ENCODE measurements around the gene PCSK6.
"Not testable (repeated sequence)": the region's sequence is repeated elsewhere in the genome, so short reads cannot be mapped to it uniquely, and the experiment has no call there.

The PCSK6 gene

DNA sequence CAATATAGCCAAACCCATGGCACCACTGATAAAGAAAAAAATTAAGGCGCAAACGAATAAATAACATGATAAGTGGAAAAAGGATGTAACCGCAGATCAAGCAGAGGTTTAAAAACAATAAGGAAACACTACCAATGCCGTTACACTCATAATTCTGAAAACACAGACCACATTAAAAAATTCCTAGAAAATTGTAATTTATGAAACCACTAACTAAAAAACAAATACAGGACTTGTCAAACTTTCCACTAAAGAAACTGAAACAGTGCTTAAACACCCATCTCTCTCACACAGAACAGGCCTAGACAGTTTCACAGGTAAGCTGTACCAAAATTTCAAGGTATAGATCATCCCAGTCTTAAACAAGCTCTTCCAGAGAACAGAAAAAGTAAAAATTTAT, 28.4 kb downstream of the PCSK6 start:
- DNase-seq (ENCODE audit: low spot score), result no peak

DNA sequence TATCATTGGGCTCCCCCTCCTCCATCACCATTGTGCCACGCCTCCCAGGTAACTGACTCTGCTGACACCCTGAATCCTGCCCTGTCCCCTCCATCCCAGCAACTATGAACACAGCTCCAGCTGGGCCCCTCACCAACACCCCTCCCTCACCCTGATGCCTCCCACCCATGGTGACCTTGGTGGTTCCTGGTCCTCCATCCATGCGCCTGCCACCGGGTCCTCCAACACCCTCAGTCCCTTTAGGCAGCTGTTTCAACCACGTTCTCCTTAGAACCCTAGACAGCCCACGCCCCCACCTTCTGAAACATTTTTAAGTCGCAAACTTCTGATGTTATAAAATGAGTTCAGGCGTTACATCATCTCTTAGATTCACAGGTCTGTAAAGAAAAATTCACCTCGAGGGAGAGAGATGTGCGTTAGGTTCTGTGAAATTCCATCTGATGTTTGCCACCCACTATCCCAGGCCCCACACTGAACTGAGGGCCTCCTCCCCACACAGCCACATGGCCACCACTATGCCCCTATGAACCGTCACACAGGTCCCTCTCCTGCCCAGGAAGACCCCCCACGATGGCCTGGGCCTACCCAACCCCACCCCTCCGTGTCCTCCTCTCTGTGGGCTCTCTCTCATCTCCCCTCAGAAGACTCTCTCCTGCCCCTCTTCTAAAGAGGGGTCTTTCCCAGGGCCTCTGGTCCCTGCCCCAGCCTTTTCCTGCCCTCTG, 29.8 kb downstream of the PCSK6 start:
- no peak for DNase-seq (ENCODE audit: low spot score)

DNA sequence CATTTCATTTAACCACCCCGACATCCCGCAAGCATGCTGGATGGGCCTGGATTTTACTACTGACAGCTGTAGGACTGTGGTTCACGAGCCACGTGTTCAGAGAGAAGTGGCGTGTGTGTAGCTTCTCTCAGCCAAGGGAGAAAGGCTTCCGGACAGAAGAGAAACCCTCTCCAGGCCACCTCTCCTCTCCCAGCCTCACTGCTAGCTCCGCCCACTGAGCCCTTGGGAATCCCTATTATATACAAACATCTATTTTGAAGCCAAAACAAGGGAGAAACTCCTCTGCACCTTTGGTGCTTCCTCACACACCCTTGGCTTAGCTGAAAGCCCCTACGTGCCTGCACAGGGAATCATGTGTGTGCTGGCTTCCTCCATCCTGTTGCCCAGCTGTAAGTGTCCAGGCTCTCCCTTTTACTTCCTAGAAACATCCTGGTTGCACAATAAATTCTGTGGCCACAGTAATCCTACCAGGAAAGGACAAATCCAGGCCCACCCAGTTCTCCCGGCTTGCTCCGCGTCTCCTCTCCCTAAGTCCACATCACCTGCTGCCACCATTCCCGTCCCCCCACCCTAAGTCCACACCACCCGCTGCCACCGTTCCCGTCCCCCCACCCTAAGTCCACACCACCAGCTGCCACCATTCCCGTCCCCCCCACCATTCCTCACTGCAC, 30.5 kb downstream of the PCSK6 start:
- DNase-seq (ENCODE audit: low spot score), result no peak

DNA sequence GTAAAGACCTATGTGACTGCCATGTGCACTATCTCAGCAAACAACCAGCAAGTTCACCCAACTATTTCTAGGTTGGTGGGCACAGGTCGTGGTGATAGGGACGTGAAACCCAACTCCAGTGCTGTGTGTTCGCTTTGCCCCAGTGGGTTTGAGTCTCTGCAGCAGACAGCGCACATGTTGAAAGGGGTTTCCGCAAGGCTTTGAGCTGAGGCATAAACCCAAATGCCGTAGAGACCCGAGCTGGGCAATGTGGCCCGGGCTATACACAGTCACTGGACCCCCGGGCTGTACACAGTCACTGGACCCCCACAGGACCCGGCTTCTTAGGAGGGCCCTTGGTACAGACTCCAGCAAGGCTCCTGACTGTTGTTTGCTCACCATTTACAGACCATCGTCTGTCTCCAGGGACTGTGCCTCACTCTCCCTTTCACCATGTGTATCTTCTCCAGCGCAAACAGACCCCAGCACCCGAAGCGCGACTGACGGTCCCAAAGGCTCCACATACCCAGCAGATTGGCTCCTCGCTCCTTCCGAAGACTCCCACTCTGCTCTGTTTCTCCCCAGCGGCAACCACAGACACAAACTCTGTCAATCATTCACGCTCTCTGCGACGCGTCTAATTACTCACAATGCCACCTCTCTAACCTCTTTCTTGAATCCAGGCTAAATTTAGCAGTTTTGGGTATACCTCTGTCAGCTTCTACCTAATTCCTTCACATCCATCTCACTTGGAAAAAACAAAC, 31.2 kb downstream of the PCSK6 start:
- no peak for DNase-seq (ENCODE audit: low spot score)

DNA sequence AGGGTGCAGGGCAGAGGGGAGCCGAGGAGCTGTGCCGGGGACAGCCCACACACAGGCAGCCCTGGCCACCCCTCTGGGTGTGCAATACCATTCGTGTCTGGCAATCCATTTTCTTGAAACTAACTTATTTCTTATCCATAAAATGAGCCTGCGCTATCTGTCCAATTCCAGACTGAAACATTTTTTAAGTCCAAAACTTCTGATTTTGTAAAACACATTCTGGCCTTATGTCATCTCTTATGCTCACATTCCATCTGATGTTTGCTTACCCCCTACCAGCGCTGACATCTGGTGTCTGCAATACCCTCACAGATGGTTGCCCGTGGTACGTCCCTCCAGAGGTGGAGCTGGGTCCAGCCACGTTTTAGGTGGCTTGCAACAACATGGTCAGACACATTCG, 31.8 kb downstream of the PCSK6 start:
- no peak for DNase-seq (ENCODE audit: low spot score)

DNA sequence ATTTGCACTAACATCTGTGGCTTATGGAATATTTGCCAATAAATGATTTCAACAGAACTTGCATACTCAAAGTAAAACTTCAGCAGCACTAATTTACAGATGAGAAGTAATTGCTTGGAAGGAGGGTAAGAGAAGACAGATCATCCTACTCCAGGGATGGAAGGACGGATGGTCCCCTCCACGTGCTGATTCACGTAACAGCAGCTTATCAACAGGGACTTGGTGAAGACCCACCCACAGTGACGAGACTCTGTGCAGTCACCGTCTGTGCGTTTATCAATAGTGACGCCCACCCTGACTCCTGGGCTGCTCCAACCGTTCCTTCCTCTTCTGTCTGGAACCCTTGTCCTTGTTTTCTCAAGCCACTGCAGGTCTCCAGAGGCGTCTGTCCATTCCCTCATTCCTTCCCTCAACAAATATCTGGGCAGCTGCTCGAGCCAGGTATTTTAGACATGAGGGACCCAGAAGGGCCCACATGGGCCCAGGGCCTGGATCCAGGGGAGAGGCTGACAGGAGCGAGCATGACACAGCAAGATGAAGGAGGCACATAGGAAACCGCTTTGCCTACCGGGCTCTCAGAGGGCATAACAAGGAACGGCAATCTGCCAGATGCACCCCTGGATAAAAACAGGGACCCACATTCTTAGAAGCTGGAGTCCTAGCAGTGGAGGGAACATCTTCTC, 33.3 kb downstream of the PCSK6 start:
- DNase-seq (ENCODE audit: low spot score), result no peak

DNA sequence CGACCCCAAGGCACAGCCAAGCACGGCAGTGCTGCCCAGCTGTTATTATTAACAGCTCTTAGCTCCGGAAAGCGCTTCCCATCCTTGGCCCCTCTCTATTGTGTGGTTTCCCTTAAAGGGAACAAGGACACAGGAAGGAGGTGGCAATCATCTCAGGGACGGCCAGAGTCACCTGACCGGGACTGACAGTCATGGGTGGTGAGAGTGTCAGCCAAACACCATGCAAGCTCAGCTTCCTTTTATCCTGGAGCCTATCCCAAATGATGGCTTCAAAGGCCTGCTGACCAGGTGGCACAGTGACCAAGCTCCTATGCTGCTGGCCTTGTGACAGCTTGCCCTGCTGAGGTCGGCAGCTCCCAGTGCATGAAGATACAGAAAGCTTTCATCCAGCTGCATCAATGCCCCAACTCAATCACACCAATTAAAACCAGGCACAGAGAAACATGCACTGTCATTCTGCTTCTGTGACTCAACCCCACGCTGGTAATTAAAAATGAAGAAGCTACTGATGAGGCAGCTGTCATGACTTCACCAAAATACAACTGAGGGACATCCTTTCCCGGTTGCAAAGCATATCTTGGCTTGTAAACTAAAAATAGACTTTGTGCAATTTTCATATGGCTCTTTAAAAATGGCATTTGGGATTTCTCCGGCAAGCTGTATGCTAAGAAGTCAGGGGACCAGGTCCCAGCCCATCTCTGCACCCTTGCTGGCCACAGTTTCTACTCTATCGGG, 34.0 kb downstream of the PCSK6 start:
- no peak for DNase-seq (ENCODE audit: low spot score)

DNA sequence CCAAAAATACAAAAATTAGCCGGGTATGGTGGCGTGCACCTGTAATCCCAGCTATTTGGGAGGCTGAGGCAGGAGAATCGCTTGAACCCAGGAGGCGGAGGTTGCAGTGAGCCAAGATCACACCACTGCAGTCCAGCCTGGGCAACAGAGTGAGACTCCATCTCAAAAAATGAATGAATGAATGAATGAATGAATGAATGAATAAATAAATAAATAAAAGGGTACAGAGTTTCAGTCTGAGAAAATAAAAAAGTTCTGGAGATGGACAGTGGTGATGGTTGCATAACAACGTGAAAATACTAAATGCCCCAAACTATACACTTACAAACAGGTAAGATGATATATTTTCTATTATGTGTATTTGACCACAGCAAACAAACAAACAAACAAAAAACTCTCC, 34.7 kb downstream of the PCSK6 start:
- DNase-seq (ENCODE audit: low spot score), result not testable (repeated sequence)

DNA sequence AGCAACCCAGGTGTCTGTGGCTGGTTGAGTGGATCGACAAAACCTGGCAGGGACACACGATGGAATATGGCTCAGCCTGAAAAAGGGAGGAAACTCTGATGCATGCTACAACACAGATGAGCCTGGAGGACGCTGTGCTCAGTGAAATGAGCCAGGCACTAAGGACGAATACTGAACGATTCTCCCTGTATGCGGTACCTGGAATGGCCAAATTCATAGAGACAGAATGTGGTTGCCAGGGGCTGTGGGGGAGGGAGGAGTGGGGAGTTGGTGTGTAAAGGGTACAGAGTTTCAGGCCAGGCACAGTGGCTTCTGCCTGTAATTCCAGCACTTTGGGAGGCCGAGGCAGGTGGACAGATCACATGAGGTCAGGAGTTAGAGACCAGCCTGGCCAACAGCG, 35.1 kb downstream of the PCSK6 start:
- no peak for DNase-seq (ENCODE audit: low spot score)

DNA sequence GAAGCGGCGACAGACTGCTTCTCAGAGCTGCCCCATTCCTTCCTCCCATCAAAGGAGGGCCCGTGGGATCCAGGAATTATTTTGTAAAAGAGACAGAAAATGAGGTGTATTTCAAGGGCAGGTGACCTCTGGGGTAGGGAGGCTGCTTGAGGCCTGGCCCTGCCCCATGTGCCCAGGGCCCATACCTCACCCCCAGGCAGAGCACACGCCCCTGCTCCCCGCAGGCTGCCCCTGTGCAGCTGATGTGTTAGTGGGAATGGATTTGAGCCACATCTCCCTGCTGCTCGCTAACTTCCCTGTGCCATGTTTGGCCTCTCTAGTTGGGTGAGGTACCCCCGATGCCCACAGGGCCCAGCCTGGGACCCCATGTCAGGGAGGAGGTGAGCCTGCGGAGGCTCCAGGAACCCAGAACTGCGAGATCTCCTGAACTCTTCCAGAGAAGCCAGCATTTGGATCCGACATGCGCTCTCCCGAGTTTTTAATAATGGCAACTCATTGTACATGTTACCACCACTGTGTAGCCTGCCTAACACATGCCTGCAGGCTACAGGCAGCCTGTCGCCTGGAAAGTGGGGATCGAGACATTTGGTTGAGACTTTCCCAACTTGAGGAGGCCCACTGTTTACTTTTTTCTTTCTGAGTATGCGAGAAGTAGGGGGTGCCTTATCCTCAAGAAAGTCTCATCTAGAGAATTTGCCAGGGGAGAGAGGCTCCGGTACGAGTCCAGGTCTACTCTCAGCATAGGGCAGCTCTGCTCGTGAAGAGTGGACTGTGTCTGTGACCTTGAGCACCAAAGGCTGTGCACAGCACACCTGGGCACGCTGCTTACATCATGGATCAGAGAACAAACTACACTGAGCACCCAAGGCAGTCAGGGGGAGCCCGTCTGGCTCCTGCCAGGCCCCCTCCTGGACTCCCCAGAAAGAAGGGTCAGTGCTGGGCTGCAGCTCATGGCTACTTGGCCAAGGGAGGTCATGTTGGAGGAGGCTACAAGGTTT, 36.1 kb downstream of the PCSK6 start:
- no peak for DNase-seq (ENCODE audit: low spot score)

DNA sequence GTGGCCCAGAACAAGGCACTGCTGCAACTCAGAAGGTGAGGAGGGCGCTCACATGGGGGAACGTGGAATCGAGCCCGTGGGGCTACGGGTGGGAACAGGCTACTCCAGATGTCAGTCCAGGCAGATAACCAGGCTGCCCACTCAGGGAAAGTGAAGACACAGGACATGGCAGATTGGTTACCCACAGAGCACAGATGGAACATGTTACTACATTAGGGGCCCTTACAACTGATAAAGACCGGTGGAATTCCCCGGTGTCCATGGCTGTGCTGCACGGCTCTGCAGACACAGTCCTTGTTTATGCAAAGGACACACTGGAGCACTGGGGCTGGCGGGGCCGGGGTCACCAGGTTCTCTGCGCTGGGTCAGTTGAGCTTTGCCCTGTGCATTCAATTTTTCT, 36.9 kb downstream of the PCSK6 start:
- DNase-seq (ENCODE audit: low spot score), result no peak

DNA sequence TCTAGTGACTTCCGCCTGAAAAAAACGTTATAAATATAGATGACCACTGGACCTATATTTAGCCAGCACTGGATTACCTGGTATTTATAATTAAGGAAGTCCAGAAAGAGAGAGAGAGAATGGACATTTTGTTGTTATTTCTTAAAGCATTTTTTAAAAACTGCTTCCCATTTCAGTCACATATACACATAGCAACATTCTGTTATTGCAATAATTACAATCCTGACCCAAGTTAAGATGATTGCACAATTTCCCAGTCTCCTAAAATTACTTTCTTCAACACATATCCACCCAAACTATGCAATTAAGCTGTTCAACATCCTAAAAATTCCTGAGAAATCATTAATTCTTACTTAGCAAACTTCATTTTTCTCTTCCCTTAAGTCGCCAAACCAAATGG, 37.7 kb downstream of the PCSK6 start:
- DNase-seq (ENCODE audit: low spot score), result no peak

DNA sequence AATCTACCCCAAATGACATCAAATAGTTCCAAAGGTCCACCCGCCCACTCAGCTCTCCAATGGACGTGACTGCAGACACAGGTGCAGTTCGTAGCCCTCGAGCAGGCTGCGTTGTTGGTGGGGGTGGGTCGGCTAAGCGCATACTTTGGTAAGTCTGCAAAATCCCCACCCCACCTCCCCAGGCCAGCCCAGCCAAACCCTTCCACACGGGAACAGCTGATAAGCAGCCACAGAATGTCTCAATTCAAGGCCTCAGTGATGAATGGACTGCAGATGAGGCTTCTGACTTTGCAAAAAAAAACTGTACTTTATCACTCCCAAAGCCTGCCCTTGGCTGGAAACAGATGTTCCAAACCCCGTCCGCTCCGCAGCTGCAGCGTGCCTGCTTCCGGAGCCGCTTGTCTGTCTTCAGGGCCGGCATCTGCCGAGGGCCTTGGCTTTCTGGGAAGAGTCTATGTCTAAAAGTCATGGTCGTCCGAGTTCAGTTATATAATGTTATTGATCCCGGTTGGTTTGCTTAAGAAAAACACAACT, 38.2 kb downstream of the PCSK6 start:
- DNase-seq (ENCODE audit: low spot score), result no peak

DNA sequence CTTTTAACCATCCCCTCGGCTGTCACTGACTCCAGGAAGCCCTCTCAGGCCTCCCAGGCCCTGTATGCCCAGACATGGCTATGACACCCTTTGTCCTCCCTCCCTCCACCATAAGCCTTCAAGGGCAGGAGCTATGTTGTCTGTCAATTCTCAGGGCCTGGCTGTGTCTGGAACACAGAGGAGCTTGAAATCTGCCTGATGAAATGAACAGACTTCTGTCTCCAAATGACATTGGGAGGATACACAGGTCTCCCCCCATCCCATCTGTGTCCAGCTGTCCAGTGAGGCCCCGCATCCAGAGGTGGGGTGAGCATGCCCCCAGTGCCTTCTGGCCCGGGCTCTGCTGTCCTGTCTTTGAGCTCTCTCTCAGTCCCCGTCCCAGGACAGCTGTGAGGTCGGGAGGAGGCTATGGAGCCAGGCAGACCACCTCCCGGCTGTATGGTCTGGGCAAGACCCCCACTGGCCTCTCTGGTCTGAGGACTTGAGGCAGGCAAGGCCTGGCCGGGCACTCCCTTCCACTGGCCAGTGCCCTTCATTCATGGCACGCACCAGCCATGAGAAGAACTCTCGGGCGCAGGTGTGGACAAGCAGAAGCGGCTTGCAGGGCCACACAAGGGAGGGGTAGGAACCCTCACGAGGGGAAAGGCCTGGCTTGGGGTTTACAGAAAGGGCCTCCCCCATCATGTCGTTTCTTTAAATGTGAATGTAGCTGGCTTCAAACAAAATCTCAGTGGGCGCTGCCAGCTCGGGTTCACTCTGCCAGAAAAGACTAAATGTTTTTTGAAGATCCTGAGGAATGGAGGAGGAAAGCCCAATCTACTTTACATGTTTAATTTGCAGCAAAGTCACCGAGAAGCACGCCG, 38.9 kb downstream of the PCSK6 start:
- no peak for DNase-seq (ENCODE audit: low spot score)

DNA sequence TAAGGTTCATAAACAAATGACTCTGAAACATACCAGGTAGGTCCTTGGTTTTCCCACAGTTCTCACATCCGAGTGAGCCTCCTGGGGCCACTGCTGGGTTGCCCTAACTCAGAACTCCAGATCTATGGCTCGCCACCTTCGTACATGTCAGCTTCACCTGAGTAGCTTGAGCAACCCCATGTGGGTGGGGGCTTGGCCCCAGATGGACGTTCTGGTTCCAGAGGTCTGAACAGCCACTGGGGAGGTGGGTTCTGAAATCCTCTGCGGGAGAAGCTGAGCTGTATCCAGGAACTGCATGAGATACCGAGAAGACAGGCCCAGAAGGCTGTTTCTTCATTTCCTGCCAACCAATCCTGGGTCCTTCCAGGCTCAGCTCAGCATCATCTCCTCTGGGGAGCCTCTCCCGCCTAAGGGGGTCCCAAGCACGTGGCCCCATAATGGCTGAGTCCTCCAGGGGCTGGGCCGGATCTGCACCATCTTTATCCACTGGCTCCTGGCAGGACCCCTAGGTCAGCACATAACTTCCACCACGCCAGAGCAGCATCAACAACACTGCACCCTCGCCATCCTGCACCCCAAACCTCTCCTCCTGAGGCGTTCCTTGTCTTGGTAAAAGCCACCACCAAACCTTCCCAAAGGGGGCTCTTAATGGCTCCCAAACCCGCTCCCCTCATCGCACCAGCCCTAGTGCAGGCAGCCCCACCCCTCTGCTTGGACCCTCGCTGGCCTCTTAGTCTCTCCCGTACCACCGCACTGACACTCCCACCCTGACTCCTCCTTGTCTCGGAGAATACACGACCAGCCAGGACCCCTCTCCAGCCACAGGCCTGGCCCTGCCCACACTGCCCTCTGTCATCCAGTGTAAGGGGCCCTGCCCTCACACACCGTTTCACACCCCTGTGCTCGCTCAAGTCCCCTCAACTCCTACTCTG, 39.8 kb downstream of the PCSK6 start:
- no peak for DNase-seq (ENCODE audit: low spot score)

DNA sequence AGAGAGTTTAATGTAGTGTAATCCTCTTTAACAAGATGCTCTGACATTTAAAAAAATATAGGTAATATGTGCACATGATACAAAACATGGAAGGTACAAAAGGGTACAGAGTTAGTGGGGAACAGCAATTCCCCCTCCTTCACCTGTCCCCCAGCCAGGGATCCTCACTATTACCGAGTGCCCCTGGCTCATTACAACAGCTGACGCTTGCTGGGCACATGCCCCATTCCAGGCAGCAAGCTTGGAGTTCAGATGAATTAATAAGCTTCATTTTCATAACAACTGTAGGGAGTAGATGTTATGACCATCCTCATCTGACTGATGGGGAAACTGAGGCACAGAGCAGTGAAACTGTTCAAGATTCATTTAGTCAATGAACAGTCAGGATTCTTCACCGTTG, 41.2 kb downstream of the PCSK6 start:
- no peak for DNase-seq (ENCODE audit: low spot score)

DNA sequence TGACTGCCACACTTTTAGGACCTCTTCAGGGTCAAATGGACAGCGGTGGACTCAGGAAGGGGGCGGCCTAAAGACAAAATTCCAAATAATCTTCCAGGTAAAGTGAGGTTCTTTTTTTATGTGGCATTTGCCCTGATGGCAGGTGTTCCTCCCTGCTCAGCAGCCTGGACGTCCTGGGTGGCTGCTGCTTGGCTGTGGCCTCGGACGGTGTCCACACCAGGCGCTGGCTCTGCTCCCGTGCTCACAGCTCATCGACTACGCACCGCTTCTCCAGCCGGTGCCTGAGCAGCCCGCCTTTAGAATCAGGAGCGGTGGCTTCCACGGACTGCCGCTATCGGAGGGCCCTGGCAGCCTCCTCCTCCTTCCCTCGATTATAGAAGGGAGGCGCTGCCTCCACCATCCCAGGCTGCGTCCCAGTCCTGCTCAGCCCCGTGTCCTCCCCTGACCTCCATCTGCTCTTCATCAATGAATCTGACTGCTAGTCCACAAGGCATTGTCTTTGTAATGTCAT, 41.9 kb downstream of the PCSK6 start:
- no peak for DNase-seq (ENCODE audit: low spot score)

DNA sequence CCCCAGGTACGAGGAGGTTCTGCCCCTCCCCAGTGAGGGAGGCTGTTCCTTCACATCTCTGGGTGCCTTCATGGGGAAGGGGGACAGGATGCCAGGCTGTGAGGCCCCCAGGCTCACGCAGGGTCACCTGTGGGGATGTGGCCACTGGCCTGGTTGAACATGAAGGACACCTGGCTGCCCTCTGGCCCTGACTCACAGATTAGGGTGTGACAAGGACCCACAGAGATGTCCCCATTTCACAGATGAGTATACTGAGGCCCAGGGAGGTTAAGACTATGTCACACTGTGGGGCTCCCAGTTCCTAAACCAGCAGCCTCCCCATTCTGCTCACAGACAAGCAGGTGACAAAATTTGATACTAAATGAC, 42.4 kb downstream of the PCSK6 start:
- DNase-seq (ENCODE audit: low spot score), result no peak

Data from ecto neural progenitor cell (in vitro differentiated cells).